NB4 (cell line): Measurements from ENCODE around the gene HES2.

Experiments
- CTCF ChIP-seq: IDR thresholded peaks from one replicate; pipeline ENCODE4 v1.5.1; 2012; ENCODE audit warnings: low read depth, low read length
- MYC ChIP-seq: IDR thresholded peaks from 2 replicates; pipeline ENCODE4 v1.6.1; 2011; ENCODE audit warnings: low read depth, low read length
- POLR2A ChIP-seq: IDR thresholded peaks from 2 replicates; pipeline ENCODE4 v1.6.1; 2011; ENCODE audit warnings: mild to moderate bottlenecking; ENCODE audit not compliant: insufficient read length; ENCODE audit errors: extremely low read depth

- TF ChIP-seq CTCF (no peak), POLR2A (no peak), MYC (no peak)
These were observed 887 bp downstream of the HES2 start for GRCh38 chr1:6418668-6419396.
